Keratinocyte (primary cell): ENCODE measurements around the gene ADAMTSL1.

Source experiments
- EZH2 ChIP-seq: IDR thresholded peaks from one replicate; pipeline ENCODE4 v1.6.1; 2012; ENCODE audit warnings: inconsistent platforms, mild to moderate bottlenecking, low read length, moderate library complexity
- TF ChIP-seq, protein P1 (sequence below), 3 experiments: IDR thresholded peaks in 1 of 3; conservative IDR thresholded peaks in 1 of 3; optimal IDR thresholded peaks in 1 of 3; 2 replicates in 2 of 3; 3 replicates in 1 of 3; pipeline versions ENCODE3 to v1.5.1; 2011; ENCODE audit warnings: low read length in 3 of 3, mild to moderate bottlenecking in 3 of 3, moderate library complexity in 2 of 3, control low read depth in 1 of 3, inconsistent platforms in 1 of 3; ENCODE audit not compliant: insufficient read depth in 2 of 3; ENCODE audit errors: extremely low read depth in 1 of 3

DNA sequence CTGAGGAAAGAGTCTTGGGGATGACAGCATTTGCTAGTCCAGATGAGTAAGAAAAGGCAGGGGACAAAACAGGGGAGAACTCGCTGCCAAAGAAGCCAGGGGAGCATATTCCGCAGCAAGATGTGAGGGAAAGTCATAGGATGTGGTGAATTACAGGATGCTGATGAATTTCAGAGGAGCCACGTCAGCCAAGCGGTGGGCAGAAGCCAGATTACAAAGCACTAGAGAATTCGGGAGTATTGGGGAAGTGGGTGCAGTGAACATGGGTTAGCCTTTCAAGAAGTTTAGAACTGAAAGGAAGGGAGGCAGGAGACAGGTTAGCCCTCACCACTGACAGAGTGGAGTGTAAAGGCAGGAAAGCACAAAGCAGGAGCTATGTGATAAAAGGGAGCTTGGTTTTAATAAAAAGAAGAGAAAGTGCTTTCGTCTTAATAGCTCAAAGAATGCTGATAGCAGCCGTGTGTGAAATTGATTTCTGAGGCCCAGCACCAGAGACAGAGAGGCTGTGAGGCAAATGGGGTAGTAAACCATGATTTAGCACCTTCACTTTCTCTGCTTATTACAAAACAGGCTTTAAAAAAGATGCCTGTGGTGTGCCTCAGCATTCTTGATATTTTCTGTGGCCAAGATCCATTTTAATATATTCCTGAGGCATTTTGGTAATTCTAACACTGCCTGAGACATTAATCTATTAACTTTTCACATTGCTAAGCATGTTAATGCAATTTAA, 16.9 kb downstream of the ADAMTSL1 start:
- TF ChIP-seq, protein P1, sequence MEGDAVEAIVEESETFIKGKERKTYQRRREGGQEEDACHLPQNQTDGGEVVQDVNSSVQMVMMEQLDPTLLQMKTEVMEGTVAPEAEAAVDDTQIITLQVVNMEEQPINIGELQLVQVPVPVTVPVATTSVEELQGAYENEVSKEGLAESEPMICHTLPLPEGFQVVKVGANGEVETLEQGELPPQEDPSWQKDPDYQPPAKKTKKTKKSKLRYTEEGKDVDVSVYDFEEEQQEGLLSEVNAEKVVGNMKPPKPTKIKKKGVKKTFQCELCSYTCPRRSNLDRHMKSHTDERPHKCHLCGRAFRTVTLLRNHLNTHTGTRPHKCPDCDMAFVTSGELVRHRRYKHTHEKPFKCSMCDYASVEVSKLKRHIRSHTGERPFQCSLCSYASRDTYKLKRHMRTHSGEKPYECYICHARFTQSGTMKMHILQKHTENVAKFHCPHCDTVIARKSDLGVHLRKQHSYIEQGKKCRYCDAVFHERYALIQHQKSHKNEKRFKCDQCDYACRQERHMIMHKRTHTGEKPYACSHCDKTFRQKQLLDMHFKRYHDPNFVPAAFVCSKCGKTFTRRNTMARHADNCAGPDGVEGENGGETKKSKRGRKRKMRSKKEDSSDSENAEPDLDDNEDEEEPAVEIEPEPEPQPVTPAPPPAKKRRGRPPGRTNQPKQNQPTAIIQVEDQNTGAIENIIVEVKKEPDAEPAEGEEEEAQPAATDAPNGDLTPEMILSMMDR (optimal IDR thresholded peaks at IDR 0.05 in 1 of 3, IDR thresholded peaks at IDR 0.05 in 1 of 3, conservative IDR thresholded peaks at IDR 0.05 in 1 of 3; ENCODE audit: extremely low read depth in 1 of 3, insufficient read depth in 2 of 3, low read length in 3 of 3), result no peak
- no peak for TF ChIP-seq EZH2
